Endometrium (tissue), 2 donors: ENCODE results near the gene KHK.

Experiments
- FAIRE-seq: peaks from 2 replicates; lab custom pipeline; 2012; peaks lifted over from hg19 to GRCh38; lab: Jason Lieb, UNC
- donor health status: control.
- donor health status: control.

The KHK gene

GRCh38 chr2:27086724-27087593 lies at the start of gene KHK:
KHK (plus strand) TSS chr2:27086772; CDS start chr2:27087260, 488 bp downstream.
- FAIRE-seq, result no peak

DNA sequence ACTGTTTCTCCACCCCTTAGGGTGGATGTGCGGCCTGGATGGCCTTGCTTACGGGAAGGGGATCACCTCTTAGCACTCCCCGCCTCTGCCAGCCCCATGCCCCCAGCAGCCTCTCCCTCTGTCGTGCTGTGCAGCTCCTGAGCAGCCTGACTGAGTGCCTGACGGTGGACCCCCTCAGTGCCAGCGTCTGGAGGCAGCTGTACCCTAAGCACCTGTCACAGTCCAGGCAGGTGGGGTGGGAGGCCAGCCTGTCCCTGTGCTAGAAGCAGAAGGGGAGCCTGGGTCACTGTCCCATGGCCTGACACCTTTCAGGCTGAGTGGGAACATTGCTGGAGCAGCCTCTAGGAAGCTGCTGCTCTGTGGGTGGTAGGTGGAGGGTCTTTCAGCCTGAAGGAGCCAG lies 48.6 kb upstream of the KHK start:
- no peak for FAIRE-seq

- FAIRE-seq, result no peak
Observed at GRCh38 chr2:27038631-27039339, 47.8 kb upstream of the KHK start.

DNA sequence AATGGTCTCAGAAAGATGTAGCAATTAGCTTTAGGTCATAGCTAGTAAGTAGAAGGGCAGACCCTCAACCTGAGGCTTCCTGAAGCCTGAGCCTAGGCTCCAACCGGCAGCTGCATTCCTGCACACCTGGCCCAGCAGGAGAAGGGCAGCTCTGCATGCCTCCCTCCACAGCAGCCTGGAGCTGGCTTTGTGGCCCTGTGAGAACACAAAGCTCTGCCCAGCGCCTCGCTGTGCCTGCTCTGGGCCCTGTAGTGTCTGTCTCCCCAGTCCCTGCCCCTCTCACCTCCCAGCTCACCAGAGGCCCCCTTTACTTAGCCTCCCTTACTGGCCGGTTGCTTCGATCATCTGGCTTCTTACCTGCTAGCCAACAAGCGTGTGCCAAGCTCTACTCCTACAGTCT lies 47.1 kb upstream of the KHK start:
- FAIRE-seq, result no peak

DNA sequence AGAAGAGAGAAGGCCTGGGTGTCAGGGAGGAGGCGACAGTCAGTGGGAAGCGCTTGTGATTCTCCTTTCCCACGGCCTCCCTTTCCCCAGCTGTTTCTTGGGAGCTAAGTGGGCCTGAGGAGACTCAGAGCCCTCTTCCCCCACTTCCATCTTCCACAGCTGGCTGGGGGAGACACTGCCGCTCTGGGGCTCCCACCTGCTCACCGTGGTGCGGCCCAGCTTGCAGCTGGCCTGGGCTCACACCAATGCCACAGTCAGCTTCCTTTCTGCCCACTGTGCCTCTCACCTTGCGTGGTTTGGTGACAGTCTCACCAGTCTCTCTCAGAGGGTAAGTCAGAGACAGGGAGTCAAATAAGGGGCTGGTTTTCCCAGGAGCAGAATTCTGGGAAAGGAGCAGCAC lies 46.7 kb upstream of the KHK start:
- FAIRE-seq, result no peak

- no peak for FAIRE-seq
Observed at GRCh38 chr2:27040282-27040681, 46.3 kb upstream of the KHK start.

GRCh38 chr2:27041752-27042151 lies 44.8 kb upstream of the KHK start:
- FAIRE-seq, result no peak

- FAIRE-seq, result no peak
Observed at GRCh38 chr2:27042159-27042661, 44.4 kb upstream of the KHK start.

- FAIRE-seq, result no peak
Observed at GRCh38 chr2:27042985-27043634, 43.5 kb upstream of the KHK start.

DNA sequence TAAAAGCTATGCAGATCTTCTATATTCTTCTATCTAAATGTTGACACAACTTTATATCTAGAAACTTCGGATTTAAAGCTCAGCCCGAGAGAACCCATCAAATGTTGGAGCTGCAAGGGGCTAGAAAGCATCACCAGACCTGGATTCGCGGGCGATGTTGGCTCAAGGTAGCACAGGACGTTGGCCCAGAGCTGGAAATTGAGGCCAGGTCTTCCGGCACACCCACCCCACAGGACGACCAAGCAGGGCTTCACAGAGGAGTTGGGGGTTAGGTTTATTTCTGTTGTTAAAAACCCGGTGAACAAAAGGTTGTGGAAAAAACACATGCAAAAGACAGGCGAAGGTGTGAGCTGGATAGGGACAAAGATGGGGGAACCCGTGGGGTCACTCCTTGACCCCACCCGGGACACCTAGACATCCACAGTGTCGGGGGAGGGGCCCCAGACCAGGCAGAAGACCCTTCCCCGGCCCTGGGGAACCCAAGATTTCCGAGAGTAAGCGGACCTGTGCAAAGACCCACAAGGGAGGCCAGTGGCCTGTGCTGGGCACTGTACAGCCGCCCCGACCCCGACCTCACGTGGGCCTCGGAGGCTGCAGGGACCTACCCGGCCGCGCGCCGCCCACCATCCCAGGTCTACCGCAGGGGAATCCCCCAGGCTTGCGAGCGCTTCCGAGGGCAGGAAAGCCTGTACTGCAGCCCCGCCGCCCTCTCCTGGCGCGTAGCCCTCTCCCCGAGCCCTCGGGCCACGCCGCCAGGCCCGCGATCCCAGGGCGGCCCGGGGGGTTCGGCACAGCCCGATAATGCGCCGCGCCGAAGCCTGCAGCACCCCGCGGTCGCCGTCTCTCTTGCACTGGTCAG lies 36.9 kb upstream of the KHK start:
- no peak for FAIRE-seq

- peak; percentile 31 for FAIRE-seq
Observed at GRCh38 chr2:27050281-27050995, 36.1 kb upstream of the KHK start.

DNA sequence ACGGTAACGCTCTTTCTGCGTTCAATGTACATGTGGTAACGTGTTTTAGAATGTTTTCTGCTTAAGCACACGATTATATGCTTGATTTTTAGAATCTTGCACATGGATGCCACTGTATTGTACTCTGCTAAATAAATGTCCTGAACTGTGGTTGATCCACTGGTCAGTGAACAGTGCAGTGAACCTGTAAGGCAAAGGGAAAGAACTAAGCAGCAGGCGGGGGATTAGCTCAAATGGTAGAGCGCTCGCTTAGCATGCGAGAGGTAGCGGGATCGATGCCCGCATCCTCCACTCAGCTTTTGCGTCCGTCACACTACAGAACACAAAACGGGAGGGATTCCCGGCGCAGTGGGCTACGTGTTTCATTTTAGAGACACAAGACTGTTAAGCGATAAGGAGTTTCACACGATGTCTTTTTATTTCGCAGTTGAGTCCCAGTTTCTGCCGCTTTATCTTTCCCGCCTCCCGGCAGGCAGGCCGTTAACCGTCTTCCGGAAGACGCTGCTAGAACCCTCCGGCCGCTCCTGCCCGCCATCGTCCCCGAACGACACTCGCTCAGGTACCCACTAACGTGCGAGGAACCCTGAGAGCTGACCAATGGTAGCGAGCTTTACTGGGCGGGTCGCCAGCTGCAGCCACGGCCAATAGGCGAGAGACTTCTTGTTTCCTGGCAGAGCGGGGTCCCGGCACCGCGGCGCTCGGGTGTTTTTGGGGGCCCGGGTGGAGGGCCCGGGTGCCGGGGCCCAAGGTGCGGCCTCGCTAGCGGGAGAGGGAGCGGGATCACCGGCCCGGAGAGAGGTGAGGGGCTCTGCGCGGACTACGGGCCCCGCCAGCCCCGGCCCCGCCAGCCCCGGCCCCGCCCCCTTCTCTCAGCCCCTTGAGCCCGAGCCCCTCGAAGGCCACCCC lies 35.3 kb upstream of the KHK start, which contains the start of gene AGBL5:
Gene AGBL5, plus strand, starts transcription at position 673 of the 906 bp plus-strand sequence. CDS start 1,291 bp downstream, outside the sequence.
- no peak for FAIRE-seq

DNA sequence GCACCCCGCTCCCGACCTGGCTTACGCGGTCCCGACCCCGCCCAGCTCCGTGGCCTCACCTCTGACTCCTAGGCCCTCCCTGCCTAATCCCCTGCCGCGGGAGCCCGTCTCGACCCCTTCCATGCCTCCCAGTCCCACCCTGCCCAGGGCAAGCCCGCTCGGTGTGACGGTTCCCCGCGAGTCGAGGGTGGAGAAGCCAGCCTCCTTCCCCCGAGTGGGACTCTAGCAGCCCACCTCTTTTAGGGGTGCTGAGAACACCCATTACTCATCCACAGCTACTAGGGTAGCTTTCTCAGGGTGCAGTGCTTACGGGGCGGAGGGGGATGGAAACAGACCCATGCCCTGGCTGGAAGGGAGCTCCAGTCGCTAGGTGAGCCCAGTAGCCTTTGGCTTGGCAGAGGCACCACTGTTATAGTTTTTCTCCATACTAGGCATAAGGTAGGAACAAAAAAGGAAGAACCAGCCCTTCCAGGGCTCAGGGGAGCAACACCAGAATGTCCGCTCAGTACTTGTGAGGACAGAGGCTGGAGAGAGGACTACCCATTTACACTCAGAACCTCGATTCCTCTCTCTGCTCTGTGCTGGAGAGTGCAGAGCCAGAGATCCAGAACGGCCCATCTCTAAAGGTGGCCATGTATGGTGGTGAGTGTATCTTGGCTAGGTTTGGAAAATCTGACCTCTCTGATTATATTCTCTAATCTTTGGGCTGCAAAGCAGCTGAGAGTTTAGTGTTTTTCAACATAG lies 34.5 kb upstream of the KHK start:
- no peak for FAIRE-seq

DNA sequence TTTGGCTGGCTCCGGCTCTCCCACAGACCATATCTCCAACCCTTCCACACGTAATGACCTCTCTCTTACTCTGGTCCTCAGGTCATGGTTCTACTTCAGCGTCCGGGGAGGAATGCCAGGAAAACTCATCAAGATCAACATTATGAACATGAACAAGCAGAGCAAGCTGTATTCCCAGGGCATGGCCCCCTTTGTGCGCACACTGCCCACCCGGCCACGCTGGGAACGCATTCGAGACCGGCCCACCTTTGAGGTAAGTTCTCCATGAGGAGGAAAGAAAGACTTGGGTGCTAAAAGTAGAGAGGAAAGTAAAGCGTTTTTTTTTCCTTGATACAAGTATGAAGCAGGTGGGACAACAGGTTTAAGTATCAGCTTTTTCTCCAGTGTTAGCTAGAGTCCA lies 33.3 kb upstream of the KHK start:
- FAIRE-seq, result no peak

DNA sequence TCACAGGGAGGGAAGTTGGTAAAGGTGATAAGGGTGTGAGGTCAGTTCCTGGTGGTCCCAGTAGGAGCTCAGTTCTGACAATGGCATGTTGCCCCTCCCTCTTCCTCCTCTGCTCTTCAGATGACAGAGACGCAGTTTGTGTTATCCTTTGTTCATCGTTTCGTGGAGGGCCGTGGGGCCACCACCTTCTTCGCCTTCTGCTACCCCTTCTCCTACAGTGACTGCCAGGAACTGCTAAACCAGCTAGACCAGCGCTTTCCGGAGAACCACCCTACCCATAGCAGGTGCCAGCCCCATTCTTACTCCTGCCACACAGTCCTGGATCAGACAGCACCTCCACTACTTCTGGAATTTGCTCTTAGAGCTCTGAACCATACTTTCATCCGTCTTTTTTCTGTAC lies 32.8 kb upstream of the KHK start:
- no peak for FAIRE-seq

DNA sequence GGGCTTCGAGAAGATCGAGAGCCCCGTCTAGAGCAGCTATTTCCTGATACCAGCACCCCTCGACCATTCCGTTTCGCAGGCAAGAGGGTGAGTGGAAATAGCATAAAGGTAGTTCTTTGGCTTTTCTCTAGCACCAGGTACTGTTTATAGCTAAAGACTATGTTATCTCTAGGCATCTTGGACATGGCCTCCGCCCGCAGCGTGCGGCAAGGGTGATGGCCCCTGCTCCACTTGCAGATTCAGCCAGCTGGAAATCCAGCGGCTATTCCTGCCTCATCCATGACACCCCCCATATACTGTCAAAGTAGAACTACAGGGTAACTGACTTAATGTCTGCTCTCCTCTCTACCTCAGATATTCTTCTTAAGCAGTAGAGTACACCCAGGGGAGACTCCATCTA lies 31.9 kb upstream of the KHK start:
- no peak for FAIRE-seq

GRCh38 chr2:27057184-27057583 lies 29.4 kb upstream of the KHK start:
- FAIRE-seq, result no peak

GRCh38 chr2:27058210-27058609 lies 28.4 kb upstream of the KHK start:
- no peak for FAIRE-seq

DNA sequence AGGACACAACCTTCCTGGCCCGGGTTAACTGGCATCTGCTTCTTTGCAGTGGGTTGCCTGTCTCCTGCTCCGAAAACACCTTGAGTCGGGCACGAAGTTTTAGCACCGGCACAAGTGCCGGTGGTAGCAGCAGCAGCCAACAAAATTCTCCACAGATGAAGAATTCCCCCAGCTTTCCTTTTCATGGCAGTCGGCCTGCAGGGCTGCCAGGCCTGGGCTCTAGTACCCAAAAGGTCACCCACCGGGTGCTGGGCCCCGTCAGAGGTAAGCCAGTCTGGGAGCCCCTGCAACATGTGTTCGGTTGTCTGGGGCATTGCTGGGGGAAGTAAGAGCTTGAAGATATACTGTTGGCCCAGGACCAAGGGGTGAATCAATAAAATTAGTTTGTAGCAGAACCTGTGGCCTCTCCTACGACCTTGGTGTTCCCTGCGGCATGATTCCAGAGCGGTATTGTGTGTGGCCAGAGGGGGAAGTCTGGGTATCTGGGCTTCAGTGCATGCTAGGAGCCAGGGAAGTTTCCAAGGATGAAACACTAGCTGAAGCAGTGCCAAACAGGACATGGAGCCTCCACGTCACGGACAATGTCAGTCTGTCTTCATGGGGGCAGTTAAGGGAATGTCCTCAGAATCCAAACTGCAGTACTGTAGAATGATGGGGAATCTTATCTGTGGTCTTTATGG lies 27.3 kb upstream of the KHK start:
- FAIRE-seq, result no peak
